AG04449 (cell line): Measurements from ENCODE around the gene EPHA8.

Experiments
- CTCF ChIA-PET: fragments of 350-600 bp; formaldehyde crosslinking; extraction: SDS; loops from one replicate; lab custom pipeline; 2021; ENCODE audit warnings: antibody characterized with exemption; lab: Yijun Ruan, JAX
- POLR2A ChIA-PET: fragments of 400-600, 350-600 bp; formaldehyde crosslinking; extraction: SDS; loops from one replicate; lab custom pipeline; 2020; ENCODE audit warnings: antibody characterized with exemption, inconsistent platforms; lab: Yijun Ruan, JAX
- DNase-seq: peaks from one replicate; pipeline ENCODE4 v3.0.0-alpha.2; 2010; ENCODE audit warnings: low read depth, low spot score
- H3K4me3 ChIP-seq: 2 replicates; pipeline ENCODE4 v1.5.1; 2011; ENCODE audit warnings: low read depth, mild to moderate bottlenecking, control low read depth, low read length
- CTCF ChIP-seq: IDR thresholded peaks from one replicate; pipeline ENCODE4 v1.5.1; 2011; ENCODE audit warnings: mild to moderate bottlenecking, moderate library complexity, low read length, control low read depth, inconsistent platforms; ENCODE audit not compliant: insufficient read depth; ENCODE audit errors: missing control alignments

Gene EPHA8

GRCh38 chr1:22567994-22568393 is 4.7 kb downstream of the EPHA8 start:
- CTCF ChIA-PET: no interaction called here
- POLR2A ChIA-PET: no interaction called here
- H3K4me3 ChIP-seq: no peak overlapping the region
- TF ChIP-seq CTCF: no peak
- no peak for DNase-seq

GRCh38 chr1:22569269-22569668 is 6.0 kb downstream of the EPHA8 start:
- no peak for DNase-seq
- no peak overlapping the region for H3K4me3 ChIP-seq
- POLR2A ChIA-PET: no interaction called here
- CTCF ChIA-PET: interaction anchor here (0.7 kb wide), 1 partner anchor 15 kb away, joined by 3 read pairs; no protein-coding TSS in a partner anchor
- TF ChIP-seq CTCF: no peak

GRCh38 chr1:22570140-22570909 is 7.0 kb downstream of the EPHA8 start:
- no peak for DNase-seq
- no peak overlapping the region for H3K4me3 ChIP-seq
- POLR2A ChIA-PET: no interaction called here
- no peak for TF ChIP-seq CTCF
- CTCF ChIA-PET: no interaction called here

GRCh38 chr1:22572818-22573217 is 9.5 kb downstream of the EPHA8 start:
- ChIA-PET POLR2A (no interaction called here), CTCF (no interaction called here)
- no peak for DNase-seq
- TF ChIP-seq CTCF: no peak
- H3K4me3 ChIP-seq: no peak overlapping the region

- no peak for DNase-seq
- ChIA-PET CTCF (no interaction called here), POLR2A (no interaction called here)
- TF ChIP-seq CTCF: no peak
- H3K4me3 ChIP-seq: no peak overlapping the region
Observed at GRCh38 chr1:22573237-22573636, 9.9 kb downstream of the EPHA8 start.

- no peak overlapping the region for H3K4me3 ChIP-seq
- CTCF ChIA-PET: no interaction called here
- no peak for DNase-seq
- TF ChIP-seq CTCF: no peak
- POLR2A ChIA-PET: no interaction called here
Observed at GRCh38 chr1:22575532-22576149, 12.4 kb downstream of the EPHA8 start.
